ENCODE measurements around the gene RFC2.

RFC2 gene

DNA sequence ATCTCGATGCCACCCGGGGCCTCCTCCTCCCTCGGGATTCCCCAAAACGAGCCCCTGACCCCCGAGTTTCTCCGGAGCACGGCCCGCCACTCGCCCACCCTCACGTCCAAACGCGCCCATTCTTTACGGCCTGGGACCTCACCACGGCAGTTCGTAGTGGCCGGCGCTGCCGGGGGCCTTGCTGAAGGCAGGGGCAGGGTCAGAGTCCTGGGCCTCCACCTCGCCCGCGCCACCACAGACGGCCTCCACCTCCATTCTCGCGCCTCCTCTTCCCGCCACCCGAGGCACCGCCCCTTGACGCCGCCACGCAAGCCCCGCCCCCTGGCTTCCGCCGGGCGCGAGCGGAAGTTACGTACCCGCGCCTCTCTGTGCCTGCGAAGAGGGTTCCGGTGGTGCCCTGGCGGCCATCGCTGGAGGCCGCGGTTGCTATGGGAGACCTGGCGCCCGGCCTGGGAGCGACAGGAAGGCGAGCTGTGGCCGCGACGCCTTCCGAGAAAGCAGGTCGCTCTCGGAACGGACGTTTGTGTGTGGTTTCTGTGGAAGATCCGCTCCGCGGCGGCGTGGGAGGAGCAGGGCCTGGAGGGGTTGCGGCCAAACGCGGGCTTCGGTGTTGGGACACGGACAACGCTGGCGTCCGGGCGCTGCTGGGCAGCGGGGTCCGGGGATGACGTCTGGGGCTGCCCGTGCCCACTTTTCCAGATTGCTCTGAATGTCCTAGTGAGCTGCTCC is at the start of gene RFC2:
Gene RFC2, minus strand, starts transcription at position 271 of the 729 bp plus-strand sequence. Its CDS starts 16 bp downstream, at position 255.
- Mint-ChIP-seq H3K27me3 (ENCODE audit: low read depth) (no peaks in the 10 kb centered on the region), H3K36me3 (ENCODE audit: low read depth) (peaks cover 21% of the 10 kb centered on the region), H3K27ac (peak within 1 kb of the TSS; percentile 91), H3K9me3 (no peaks in the 10 kb centered on the region), H3K4me3 (peak within 1 kb of the TSS; percentile 96), H3K4me1 (ENCODE audit: low read depth) (peaks cover 26% of the 10 kb centered on the region)

DNA sequence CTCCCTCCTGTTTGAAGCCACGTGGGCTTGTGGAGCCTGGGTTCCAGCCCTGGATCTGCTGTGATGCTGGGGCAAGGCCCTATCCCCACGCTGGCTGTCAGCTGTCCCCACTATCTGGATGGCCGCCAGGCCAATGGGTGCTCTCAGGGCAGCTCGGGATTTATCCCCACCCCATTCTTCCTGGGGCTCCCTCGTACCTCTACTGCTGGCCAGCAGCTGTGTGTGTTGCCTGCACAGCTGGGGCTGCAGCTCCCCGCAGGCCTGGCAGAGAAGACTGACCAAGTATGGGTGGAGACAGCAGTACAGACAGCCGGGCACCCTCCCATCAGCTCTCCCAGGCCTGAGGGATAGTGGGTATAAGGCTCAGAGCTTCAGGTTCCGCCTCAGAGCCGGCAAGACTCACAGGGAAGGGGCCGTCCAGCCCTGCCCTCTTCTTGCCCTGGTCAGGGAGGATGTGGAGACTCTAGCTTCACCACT is 48.6 kb upstream of the RFC2 start:
- H3K36me3 Mint-ChIP-seq (ENCODE audit: low read depth), result peaks cover 2% of the 10 kb centered on the region
- H3K9me3 Mint-ChIP-seq, result no peaks in the 10 kb centered on the region
- H3K27ac Mint-ChIP-seq, result no peak overlapping the region
- peaks cover 5% of the 10 kb centered on the region for H3K4me1 Mint-ChIP-seq (ENCODE audit: low read depth)
- H3K4me3 Mint-ChIP-seq, result no peak overlapping the region
- H3K27me3 Mint-ChIP-seq (ENCODE audit: low read depth), result peaks cover 9% of the 10 kb centered on the region

DNA sequence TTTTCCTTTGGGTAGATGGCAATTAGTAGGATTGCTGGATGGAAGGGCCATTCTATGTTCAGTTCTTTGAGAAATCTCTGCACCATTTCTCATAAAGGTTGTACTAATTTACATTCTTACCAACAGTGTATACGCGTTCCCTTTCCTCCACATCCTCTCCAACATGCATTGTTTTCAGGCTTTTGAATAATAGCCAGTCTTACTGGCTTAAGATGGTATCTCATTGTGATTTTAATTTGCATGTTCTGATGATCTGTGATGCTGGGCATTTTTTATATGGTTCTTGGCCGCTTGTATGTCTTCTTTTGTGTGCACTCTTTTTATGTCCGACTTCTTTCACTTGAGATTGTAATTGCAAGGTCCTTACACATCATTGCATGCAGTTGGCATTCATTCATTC is 46.7 kb upstream of the RFC2 start:
- H3K4me3 Mint-ChIP-seq, result no peak overlapping the region
- no peaks in the 10 kb centered on the region for H3K4me1 Mint-ChIP-seq (ENCODE audit: low read depth)
- H3K27ac Mint-ChIP-seq, result no peak overlapping the region
- no peaks in the 10 kb centered on the region for H3K36me3 Mint-ChIP-seq (ENCODE audit: low read depth)
- no peaks in the 10 kb centered on the region for H3K27me3 Mint-ChIP-seq (ENCODE audit: low read depth)
- no peaks in the 10 kb centered on the region for H3K9me3 Mint-ChIP-seq

DNA sequence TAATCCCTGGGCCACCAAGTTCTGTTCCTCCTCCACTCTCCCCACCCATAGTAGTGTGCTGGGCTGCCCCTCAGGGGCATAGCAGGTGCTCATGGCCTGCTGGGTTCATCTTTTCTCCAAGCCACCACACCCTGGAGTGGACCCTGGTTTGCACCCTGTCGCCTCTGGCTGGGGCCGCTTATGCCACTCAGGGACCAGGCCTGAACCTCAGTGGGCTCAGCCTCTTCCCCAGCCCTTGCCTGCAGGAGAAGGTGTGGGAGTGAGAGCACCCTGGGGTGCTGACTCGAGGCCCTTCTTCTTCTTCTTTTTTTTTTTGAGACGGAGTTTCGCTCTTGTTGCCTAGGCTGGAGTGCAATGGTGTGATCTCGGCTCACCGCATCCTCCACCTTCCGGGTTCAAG is 45.2 kb upstream of the RFC2 start:
- peaks cover 4% of the 10 kb centered on the region for H3K4me1 Mint-ChIP-seq (ENCODE audit: low read depth)
- no peaks in the 10 kb centered on the region for H3K36me3 Mint-ChIP-seq (ENCODE audit: low read depth)
- no peaks in the 10 kb centered on the region for H3K9me3 Mint-ChIP-seq
- H3K4me3 Mint-ChIP-seq, result no peak overlapping the region
- H3K27ac Mint-ChIP-seq, result no peak overlapping the region
- H3K27me3 Mint-ChIP-seq (ENCODE audit: low read depth), result no peaks in the 10 kb centered on the region

DNA sequence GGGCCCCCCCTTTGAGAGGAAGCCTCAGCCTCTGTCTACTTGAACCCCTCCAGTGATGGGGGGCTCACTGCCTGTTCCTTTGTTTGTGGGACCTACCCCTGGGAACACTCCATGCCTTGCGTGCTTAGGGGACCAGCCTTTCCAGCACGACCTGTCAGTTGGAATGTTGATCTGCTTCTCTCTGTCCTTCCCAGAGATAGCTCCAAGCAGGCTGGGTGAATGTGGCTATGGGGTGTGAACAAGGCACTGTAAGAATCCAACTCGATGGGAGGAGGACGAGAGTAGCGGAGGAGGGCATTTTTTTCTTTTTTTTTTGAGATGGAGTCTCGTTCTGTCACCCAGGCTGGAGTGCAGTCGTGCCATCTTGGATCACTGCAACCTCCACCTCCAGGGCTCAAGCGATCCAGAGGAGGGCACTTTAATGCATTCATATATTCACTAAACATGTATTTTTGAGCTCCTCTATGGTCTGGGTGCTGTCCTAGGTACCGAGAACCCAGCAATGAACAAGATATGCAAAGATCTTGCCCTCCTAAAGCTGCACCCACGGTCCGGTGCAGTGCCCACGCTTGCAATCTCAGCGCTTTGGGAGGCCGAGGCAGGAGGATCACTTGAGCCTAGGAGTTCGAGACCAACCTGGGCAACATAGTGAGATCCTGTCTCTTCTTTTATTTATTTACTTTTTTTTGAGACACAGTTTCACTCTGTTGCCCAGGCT is 43.5 kb upstream of the RFC2 start:
- Mint-ChIP-seq H3K36me3 (ENCODE audit: low read depth) (no peaks in the 10 kb centered on the region), H3K4me1 (ENCODE audit: low read depth) (peaks cover 4% of the 10 kb centered on the region), H3K4me3 (no peak overlapping the region), H3K27me3 (ENCODE audit: low read depth) (peaks cover 10% of the 10 kb centered on the region), H3K27ac (no peak overlapping the region), H3K9me3 (no peaks in the 10 kb centered on the region)

DNA sequence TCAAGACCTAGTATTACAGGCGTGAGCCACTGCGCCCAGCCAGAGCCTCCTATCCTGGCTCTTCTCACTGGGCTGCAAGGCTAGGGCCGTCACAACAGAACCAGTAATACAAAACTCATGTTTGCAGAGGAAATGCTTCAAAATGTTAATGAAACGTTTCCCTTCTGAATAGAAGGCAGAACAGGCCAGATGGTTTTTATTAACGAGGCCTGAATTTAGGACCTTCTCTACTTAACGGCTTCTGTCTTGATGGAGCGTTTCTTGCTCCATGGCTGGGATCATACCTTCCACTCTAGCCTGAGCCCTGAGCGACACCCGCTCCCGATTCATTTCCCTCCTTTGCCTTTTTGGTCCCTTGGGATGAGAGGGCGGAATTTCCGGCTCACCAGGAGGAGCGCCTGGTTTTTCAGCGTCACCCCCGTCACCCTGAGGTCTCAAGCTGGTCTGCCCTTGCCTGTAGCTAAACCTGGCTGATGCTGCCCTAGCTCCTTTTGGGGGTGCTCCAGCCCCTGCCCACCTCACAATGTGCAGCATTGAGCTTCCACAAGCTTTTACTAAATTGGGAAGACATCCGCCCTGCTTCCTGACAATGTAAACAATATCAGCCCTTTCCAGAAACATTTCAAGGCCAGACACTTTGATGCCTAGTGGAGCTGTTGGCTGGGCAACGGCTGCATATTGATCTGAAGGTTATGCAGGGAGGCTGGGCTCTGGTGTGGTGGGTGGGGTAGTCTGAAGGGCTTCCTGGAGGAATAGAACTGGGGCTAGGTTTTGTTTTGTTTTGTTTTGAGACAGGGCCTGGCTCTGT is 40.2 kb upstream of the RFC2 start:
- Mint-ChIP-seq H3K36me3 (ENCODE audit: low read depth) (no peaks in the 10 kb centered on the region), H3K9me3 (no peaks in the 10 kb centered on the region), H3K4me1 (ENCODE audit: low read depth) (peaks cover 8% of the 10 kb centered on the region), H3K4me3 (no peak overlapping the region), H3K27ac (no peak overlapping the region), H3K27me3 (ENCODE audit: low read depth) (peaks cover 29% of the 10 kb centered on the region)

DNA sequence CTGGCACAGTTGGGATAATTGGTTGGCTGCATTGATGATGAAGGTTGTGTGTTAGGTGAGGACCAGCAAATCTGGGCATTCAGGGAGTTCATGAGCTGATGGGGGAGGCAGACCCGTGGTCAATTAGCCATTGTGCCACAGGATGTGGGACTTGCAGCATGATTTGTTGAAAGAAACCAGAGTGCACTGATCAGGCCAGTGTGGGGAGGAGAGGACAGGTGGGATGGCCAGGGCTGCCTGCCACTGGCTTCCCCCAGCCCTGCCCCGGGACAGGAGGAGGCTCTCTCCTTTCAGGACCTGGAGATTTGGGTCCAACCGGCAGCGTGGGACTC is 39.3 kb upstream of the RFC2 start:
- Mint-ChIP-seq H3K4me1 (ENCODE audit: low read depth) (peaks cover 11% of the 10 kb centered on the region), H3K27ac (no peak overlapping the region), H3K9me3 (no peaks in the 10 kb centered on the region), H3K27me3 (ENCODE audit: low read depth) (peaks cover 35% of the 10 kb centered on the region), H3K4me3 (no peak overlapping the region), H3K36me3 (ENCODE audit: low read depth) (no peaks in the 10 kb centered on the region)

DNA sequence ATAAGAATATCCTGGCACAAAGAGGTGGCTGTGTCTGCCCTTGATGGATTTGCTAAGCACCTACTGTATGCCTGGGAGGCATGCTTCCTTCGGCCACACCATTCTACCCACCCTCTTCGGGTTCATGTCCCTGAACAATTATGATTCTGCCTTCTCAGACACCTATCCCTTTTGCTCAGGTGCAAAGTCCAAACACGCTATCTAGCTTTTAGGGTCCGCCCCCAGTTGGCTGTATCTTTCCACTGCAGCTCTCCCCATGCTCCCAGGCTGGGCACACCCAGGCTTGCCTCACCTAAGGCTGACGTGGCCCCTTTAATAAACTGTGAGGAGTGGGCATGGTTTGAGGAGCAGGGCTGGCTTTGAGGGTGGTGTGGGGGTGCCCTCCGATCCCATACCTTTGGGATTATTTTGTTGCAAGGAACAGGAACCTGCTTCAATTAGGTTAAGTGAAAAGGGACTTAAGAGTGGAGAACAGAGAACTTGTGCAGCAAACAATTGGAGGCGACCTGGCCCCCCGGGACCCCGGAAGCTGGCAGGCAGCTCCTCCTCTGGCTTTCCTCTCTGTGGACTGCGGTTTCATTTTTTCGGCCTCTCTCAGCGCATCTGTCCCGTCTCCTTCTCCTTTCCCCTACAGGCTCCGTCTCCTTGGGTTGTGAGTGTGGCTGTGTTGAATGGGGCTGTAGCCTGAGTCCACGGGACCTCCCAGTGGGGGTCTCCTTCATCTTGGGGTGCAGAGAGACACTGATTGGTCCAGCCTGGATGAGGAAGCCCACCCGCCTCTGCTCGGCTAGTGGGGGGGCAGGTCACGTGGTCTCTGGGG is 38.8 kb upstream of the RFC2 start:
- Mint-ChIP-seq H3K4me3 (no peak overlapping the region), H3K4me1 (ENCODE audit: low read depth) (peaks cover 11% of the 10 kb centered on the region), H3K36me3 (ENCODE audit: low read depth) (no peaks in the 10 kb centered on the region), H3K9me3 (no peaks in the 10 kb centered on the region), H3K27me3 (ENCODE audit: low read depth) (peaks cover 41% of the 10 kb centered on the region), H3K27ac (no peak overlapping the region)

DNA sequence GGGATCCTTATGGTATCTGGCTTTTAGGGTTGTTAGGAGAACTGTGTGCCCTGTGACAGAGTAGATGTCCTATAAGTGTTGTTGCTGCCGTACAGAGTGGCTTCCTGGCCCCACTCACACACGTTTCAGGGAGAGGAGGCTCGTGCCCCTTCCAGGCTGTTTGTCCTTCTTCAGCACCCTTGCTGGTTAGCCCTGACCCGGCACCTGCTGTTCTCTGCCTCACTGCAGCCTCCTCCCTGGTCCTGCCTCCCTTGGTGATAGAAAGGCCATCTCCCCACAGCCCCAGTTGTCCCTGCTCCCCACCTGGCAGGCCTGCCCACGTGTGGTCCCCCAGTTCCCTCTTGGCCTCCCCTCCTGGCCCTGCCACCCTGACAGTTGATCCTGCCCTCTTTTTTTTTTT is 37.3 kb upstream of the RFC2 start:
- H3K27me3 Mint-ChIP-seq (ENCODE audit: low read depth), result peaks cover 48% of the 10 kb centered on the region
- H3K4me1 Mint-ChIP-seq (ENCODE audit: low read depth), result peaks cover 11% of the 10 kb centered on the region
- H3K27ac Mint-ChIP-seq, result no peak overlapping the region
- no peaks in the 10 kb centered on the region for H3K9me3 Mint-ChIP-seq
- H3K36me3 Mint-ChIP-seq (ENCODE audit: low read depth), result no peaks in the 10 kb centered on the region
- peak overlapping the region; percentile 7 for H3K4me3 Mint-ChIP-seq

DNA sequence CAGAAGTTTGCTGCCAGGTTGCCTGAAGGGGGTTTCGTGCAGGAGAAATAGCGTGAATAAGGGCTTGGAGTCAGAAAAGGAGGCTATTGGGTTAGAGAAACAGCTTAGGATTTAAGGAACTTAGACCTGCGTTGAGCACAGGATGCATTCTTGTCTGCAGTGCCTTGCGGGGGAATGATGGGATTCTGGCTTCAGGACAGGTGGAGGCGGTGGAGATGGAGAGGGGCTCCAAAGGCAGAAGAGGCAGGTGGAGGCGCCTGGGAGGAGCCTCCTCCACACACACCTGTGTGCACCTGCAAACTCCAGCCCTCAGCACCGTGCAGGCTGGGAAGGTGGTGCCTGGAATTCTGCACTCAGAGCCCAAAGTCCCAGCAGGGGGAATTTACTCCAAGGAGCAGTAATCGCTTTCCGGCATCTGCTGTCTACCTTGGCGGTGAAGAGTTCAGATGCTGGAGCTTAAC is 36.8 kb upstream of the RFC2 start:
- Mint-ChIP-seq H3K27ac (no peak overlapping the region), H3K4me3 (no peak overlapping the region), H3K27me3 (ENCODE audit: low read depth) (peaks cover 48% of the 10 kb centered on the region), H3K9me3 (no peaks in the 10 kb centered on the region), H3K4me1 (ENCODE audit: low read depth) (peaks cover 11% of the 10 kb centered on the region), H3K36me3 (ENCODE audit: low read depth) (no peaks in the 10 kb centered on the region)

DNA sequence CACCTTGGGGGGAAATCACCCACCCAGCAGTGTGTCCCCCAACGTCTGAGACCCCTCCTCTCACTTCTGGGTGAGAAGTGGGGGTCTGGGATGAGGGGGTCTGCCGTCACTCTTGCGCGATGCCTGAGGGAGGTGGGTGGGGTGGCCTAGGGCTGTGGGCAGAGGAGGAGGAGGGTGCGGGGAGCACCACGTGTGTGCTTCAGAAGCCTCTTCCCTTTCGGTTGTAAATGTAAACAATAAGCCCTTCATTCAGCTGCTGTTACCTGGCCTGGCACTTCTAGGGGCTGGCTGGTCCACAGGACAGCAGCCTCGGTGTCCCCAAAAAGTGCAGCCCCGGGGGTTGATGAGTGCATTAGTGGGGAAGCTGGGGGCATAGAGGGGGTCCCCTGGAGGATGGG is 36.4 kb upstream of the RFC2 start:
- peaks cover 48% of the 10 kb centered on the region for H3K27me3 Mint-ChIP-seq (ENCODE audit: low read depth)
- H3K4me3 Mint-ChIP-seq, result peak overlapping the region; percentile 19
- H3K36me3 Mint-ChIP-seq (ENCODE audit: low read depth), result no peaks in the 10 kb centered on the region
- no peak overlapping the region for H3K27ac Mint-ChIP-seq
- H3K9me3 Mint-ChIP-seq, result no peaks in the 10 kb centered on the region
- H3K4me1 Mint-ChIP-seq (ENCODE audit: low read depth), result peaks cover 11% of the 10 kb centered on the region

DNA sequence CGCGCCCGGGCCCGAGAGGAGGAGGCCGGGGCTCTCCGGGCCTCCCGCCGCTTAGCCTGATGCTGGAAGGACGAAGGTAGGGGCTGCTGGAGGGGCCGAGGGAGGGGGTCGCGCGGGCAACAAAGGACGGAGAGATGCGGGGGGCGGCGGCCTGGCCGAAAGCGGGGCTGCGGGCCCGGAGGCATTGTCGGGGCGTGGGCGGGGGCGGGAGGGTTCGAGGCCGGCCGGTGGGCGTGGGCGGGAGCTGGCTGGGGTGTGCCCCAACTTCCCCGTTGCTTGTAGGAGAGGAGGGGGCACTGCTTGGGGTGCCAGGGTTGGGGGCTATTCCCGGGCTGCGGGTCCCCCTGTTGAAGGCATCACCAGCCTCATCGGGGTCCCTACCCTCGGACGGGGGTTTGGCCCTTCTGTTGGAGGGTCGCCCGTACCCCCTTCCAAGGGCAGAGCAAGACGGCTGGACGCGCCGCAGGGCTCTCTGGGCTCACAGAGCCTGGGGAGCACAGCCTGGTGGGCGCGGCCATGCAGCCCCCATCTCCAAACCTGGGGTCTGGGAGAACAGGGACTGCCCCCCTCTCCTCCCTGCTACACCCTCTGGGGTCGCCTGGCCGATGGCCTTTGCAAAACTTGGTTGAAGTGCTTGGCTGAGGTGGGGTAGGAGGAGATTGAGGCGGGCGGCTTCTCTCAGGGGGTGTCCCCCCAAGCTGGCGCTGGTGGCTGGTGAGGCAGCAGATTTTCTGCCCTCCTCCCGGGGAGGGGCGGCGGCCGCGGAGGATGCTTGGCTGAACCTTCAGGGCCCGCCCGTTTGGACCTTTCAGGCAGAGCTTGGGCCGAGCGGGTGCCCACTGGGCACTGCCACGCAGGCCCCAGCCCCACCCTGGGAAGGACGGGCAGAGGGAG is 35.7 kb upstream of the RFC2 start:
- H3K36me3 Mint-ChIP-seq (ENCODE audit: low read depth), result no peaks in the 10 kb centered on the region
- H3K4me1 Mint-ChIP-seq (ENCODE audit: low read depth), result peaks cover 11% of the 10 kb centered on the region
- peaks cover 48% of the 10 kb centered on the region for H3K27me3 Mint-ChIP-seq (ENCODE audit: low read depth)
- H3K4me3 Mint-ChIP-seq, result no peak overlapping the region
- H3K27ac Mint-ChIP-seq, result no peak overlapping the region
- no peaks in the 10 kb centered on the region for H3K9me3 Mint-ChIP-seq

DNA sequence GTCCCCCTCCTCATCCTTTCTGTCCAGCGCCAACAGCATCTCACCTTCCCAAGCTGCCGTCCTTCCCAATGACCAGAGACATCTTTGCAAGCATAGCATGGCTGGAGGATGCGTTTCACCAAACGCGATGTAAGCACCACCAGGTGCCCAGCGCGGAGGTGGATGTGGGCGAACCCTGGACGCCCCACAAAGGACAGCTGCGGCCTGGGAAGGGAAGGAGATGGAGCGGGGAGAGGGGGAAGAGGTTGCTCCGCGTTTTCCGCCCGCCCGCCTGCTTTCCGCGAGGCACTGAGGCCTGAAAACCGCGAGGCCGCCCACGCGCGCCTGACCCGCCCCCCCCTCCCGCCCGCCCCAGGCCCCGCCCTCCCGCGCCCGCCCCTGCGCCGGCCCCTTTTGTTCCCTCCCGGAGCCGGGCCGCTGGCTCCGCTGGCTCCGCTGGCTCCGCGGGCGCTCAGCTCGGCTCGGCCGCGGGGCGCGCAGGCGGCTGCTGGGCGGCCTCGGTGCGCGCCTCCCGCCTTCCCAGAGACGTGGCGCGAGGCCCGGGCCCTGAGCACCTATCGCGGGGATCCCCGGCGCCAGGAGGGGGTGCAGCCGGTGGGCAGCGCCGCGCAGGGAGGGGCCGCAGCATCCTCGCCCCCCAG is 34.9 kb upstream of the RFC2 start, which contains the start of gene CLIP2:
Gene CLIP2, plus strand, starts transcription at position 390 of the 641 bp plus-strand sequence. CDS start 28,140 bp downstream, outside the sequence.
- no peaks in the 10 kb centered on the region for H3K36me3 Mint-ChIP-seq (ENCODE audit: low read depth)
- peaks cover 7% of the 10 kb centered on the region for H3K4me1 Mint-ChIP-seq (ENCODE audit: low read depth)
- H3K4me3 Mint-ChIP-seq, result peak within 1 kb of the TSS; percentile 87
- H3K9me3 Mint-ChIP-seq, result no peaks in the 10 kb centered on the region
- H3K27me3 Mint-ChIP-seq (ENCODE audit: low read depth), result peaks cover 48% of the 10 kb centered on the region
- peak within 1 kb of the TSS; percentile 85 for H3K27ac Mint-ChIP-seq

All from T-helper 1 cell treated with Interleukin-12 subunit alpha and Interleukin-12 subunit beta and Interleukin-4 antibody, amounts not matched to agents 30 μg/mL and 1 μg/mL, for 36 hours (primary cell).